CD4-positive, alpha-beta T cell treated with Interleukin-17A for 4 hours (primary cell): ENCODE measurements around the gene KCNJ18.
"Not testable (repeated sequence)": the region's sequence is repeated elsewhere in the genome, so short reads cannot be mapped to it uniquely, and the experiment has no call there.

ENCODE experiments used
- DNase-seq: peaks from one replicate; pipeline ENCODE4 v3.0.0-alpha.2; 2020; ENCODE audit warnings: mixed read lengths

KCNJ18 gene

GRCh38 chr17:21737015-21737580, 44.8 kb downstream of the KCNJ18 start:
- not testable (repeated sequence) for DNase-seq

- DNase-seq, result not testable (repeated sequence)
Observed at GRCh38 chr17:21738241-21738640, 45.9 kb downstream of the KCNJ18 start.

GRCh38 chr17:21738877-21739474, 46.7 kb downstream of the KCNJ18 start:
- DNase-seq, result not testable (repeated sequence)

GRCh38 chr17:21739485-21739884, 47.2 kb downstream of the KCNJ18 start:
- not testable (repeated sequence) for DNase-seq

GRCh38 chr17:21740836-21741235, 48.5 kb downstream of the KCNJ18 start:
- DNase-seq, result not testable (repeated sequence)

GRCh38 chr17:21741520-21741919, 49.2 kb downstream of the KCNJ18 start:
- DNase-seq, result not testable (repeated sequence)

GRCh38 chr17:21742326-21742725, 50.0 kb downstream of the KCNJ18 start:
- DNase-seq, result no peak

- not testable (repeated sequence) for DNase-seq
Observed at GRCh38 chr17:21744151-21744550, 51.8 kb downstream of the KCNJ18 start.

- DNase-seq, result not testable (repeated sequence)
Observed at GRCh38 chr17:21744621-21745020, 52.3 kb downstream of the KCNJ18 start.

- not testable (repeated sequence) for DNase-seq
Observed at GRCh38 chr17:21745385-21746054, 53.2 kb downstream of the KCNJ18 start.

GRCh38 chr17:21746415-21746814, 54.1 kb downstream of the KCNJ18 start:
- not testable (repeated sequence) for DNase-seq

- not testable (repeated sequence) for DNase-seq
Observed at GRCh38 chr17:21747195-21747915, 55.0 kb downstream of the KCNJ18 start.

GRCh38 chr17:21748686-21749085, 56.4 kb downstream of the KCNJ18 start:
- DNase-seq, result not testable (repeated sequence)

- not testable (repeated sequence) for DNase-seq
Observed at GRCh38 chr17:21749696-21750531, 57.6 kb downstream of the KCNJ18 start.

GRCh38 chr17:21751111-21751510, 58.8 kb downstream of the KCNJ18 start:
- DNase-seq, result not testable (repeated sequence)
